ENCODE results near the gene CCR7. TPM values are rescaled to one million over a fixed set of nuclear protein-coding genes. Genes with fewer than 3 reads are reported as not detected.

CCR7 gene
- polyA plus RNA-seq, 1 of the 3 experiments (the other 2 are of a cell fraction), result not detected

DNA sequence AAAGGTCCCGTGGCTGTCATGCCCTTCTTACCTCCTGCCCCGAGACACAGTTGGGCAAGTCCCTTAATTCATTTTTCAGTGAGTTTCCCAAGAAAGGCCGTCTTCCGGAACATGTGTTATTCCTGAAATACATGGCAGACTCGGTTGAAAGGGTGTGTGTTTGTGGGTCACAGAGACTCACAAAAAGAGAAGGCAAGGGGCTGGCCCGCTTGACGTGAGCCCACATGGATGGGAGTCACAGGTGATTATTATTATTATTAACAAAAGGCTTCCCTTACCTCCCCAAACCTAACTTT lies 34.1 kb upstream of the CCR7 start (continued):
- TF ChIP-seq ZBTB33 (IDR thresholded peaks at IDR 0.05; ENCODE audit: borderline replicate concordance, low read depth) (no peak), TCF12 (IDR thresholded peaks at IDR 0.05) (no peak), CTCF (IDR thresholded peaks at IDR 0.05) (no peak)

DNA sequence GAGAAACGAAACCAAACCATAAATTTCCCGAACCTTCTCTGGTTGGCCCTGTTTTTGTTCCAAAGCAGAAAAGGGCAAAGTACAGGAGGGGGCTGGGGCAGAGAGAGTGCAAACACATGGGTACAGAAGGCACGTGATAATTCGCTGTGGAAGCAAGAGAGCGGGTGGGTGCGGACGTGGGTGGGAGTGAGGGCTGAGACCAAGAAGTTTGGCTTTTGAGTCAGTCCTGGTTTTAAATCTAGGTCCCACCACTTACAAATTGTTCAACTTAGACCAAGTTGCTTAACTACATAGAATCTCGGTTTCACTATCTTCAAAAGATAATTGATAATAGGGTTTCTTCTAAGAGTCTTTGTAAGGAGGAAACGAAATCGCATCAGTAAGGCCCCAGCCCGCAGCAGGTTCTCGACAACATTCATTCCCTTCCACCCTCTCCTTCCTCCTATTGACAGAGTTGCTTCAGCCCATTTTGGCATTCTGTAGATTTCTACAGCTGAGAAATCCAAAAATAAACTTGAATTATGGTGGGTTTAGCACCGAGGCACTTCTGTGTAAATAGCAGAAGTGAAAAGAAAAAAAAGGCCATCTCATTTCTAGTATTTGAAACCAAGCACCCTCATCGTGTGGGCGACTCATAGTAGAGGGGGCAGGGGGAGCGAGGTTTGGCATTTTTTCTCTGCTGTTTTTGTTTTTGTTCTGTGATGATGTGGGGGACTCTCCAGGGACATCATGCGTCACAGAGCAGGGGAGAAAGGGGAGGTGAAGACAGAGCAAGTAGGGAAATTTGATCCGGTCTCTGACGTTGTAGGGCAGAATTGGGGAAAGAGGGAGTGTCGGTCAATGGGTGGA lies 33.6 kb upstream of the CCR7 start:
- 75% methylated on average over 20 of the region's 20 CpGs for WGBS (ENCODE audit: low lambda C conversion rate)
- Histone ChIP-seq H3K27me3 (ENCODE audit: insufficient read depth) (peaks cover 13% of the 10 kb centered on the region; the same call in 1 of the 2 replicates), H3K36me3 (replicated peaks in 1 of 2; ENCODE audit: control insufficient read depth in 1 of 2, insufficient read depth in 2 of 2, low read length in 1 of 2) (no peaks in the 10 kb centered on the region), H3K4me2 (no peak overlapping the region), H3K79me2 (ENCODE audit: insufficient read depth) (no peaks in the 10 kb centered on the region), H3K4me3 (ENCODE audit: low read depth in 2 of 2, low read length in 1 of 2) (no peak overlapping the region), H3F3A (replicated peaks; ENCODE audit: insufficient read depth) (no peaks in the 10 kb centered on the region), H2AFZ (ENCODE audit: low read depth) (no peak overlapping the region), H3K4me1 (ENCODE audit: control insufficient read depth in 1 of 2, insufficient read depth in 2 of 2, low read depth in 1 of 2, low read length in 1 of 2) (no peaks in the 10 kb centered on the region), H3K27ac (ENCODE audit: low read depth in 2 of 2, low read length in 1 of 2) (no peak overlapping the region), H3K9me2 (no peaks in the 10 kb centered on the region), H4K20me1 (ENCODE audit: insufficient read depth) (no peaks in the 10 kb centered on the region), H3K9me3 (no peaks in the 10 kb centered on the region), H3K9ac (no peak overlapping the region)
- CTCF ChIA-PET, result no interaction called here
- no peak for TF ChIP-seq MXI1 (IDR thresholded peaks at IDR 0.05; ENCODE audit: low read depth, low read length)
- no peak for TF ChIP-seq PBX3 (IDR thresholded peaks at IDR 0.05)
- no peak for TF ChIP-seq MEF2A (IDR thresholded peaks at IDR 0.05; ENCODE audit: borderline replicate concordance, low read depth)
- TF ChIP-seq TCF12 (IDR thresholded peaks at IDR 0.05), result no peak
- TF ChIP-seq EP300 (IDR thresholded peaks at IDR 0.05; ENCODE audit: borderline replicate concordance in 1 of 2, low read depth in 1 of 2, low read length in 1 of 2), result no peak
- TF ChIP-seq RFX5 (IDR thresholded peaks at IDR 0.05; ENCODE audit: low read length), result no peak
- no peak for TF ChIP-seq NRF1 (IDR thresholded peaks at IDR 0.05; ENCODE audit: low read depth, low read length)
- TF ChIP-seq, protein P1, sequence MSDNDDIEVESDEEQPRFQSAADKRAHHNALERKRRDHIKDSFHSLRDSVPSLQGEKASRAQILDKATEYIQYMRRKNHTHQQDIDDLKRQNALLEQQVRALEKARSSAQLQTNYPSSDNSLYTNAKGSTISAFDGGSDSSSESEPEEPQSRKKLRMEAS (IDR thresholded peaks at IDR 0.05; ENCODE audit: low read depth), result no peak
- no peak for TF ChIP-seq CTCF (IDR thresholded peaks at IDR 0.05)
- no peak for TF ChIP-seq TAF1 (IDR thresholded peaks at IDR 0.05; ENCODE audit: borderline replicate concordance, low read depth, low read length)
- no peak for TF ChIP-seq ELF1 (IDR thresholded peaks at IDR 0.05)
- TF ChIP-seq GATA2 (CRISPR knock-in tag; IDR thresholded peaks at IDR 0.05), result no peak
- no peak for TF ChIP-seq POLR2AphosphoS5 (IDR thresholded peaks at IDR 0.05; ENCODE audit: low read depth, low read length)
- TF ChIP-seq NFIC (IDR thresholded peaks at IDR 0.05; ENCODE audit: borderline replicate concordance), result no peak
- no peak for TF ChIP-seq SMC3 (IDR thresholded peaks at IDR 0.05; ENCODE audit: low read depth, low read length)
- no peak for TF ChIP-seq ZBTB33 (IDR thresholded peaks at IDR 0.05; ENCODE audit: borderline replicate concordance, low read depth)
- no peak for TF ChIP-seq YY1 (IDR thresholded peaks at IDR 0.05; ENCODE audit: low read depth)
- no peak for TF ChIP-seq CHD2 (IDR thresholded peaks at IDR 0.05; ENCODE audit: low read length, partially characterized antibody)
- DNase-seq, result no peak
- POLR2A ChIA-PET, result no interaction called here

All from SK-N-SH (cell line).